UCSD-AML1 (cell line): ENCODE data around the gene DIAPH1.

Experiments
- DNase-seq: peaks from one replicate; lab custom pipeline; 2025; ENCODE audit not compliant: unreplicated experiment; lab: John Stamatoyannopoulos, UW

Gene DIAPH1

DNA sequence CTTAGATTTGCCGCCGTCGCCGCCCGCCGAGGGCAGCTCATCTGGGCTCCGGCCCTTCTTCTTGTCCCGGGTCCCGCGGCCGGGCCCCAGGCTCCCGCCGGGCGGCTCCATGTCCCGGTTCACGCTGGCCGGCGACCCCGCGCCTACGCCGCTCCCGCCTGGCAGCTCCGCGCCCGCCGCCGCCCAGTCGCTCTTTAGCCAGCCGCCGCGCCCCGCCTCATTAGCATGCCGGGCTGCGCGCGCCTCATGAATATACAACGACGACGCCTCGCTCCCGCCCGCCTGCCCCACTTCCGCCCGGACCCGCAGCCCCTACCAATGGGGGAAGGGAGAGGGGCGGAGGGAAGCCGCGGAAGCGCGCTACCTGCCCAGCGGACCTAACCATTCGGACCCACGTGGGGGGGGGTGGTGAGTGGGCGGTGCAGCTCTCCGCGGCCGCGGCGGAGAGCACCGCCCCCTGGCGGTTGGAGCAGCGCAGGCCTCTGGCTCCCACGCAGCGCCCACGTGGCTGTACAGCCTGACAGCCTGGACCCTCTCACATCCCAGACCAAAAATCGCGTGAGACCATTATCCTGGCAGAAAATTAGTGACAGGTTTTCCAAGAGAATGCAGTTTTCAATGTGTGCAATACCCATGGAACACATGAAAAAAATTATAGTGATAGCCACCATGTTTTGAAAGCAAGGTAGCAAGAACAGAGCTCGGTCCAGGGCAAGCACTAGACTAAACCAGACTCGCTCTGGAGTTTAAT lies at the start of gene DIAPH1:
TSS of gene DIAPH1 (minus strand) at position 197 of the 751 bp plus-strand sequence. CDS start at position 111, 86 bp downstream.
- DNase-seq, result peak; percentile 98

DNA sequence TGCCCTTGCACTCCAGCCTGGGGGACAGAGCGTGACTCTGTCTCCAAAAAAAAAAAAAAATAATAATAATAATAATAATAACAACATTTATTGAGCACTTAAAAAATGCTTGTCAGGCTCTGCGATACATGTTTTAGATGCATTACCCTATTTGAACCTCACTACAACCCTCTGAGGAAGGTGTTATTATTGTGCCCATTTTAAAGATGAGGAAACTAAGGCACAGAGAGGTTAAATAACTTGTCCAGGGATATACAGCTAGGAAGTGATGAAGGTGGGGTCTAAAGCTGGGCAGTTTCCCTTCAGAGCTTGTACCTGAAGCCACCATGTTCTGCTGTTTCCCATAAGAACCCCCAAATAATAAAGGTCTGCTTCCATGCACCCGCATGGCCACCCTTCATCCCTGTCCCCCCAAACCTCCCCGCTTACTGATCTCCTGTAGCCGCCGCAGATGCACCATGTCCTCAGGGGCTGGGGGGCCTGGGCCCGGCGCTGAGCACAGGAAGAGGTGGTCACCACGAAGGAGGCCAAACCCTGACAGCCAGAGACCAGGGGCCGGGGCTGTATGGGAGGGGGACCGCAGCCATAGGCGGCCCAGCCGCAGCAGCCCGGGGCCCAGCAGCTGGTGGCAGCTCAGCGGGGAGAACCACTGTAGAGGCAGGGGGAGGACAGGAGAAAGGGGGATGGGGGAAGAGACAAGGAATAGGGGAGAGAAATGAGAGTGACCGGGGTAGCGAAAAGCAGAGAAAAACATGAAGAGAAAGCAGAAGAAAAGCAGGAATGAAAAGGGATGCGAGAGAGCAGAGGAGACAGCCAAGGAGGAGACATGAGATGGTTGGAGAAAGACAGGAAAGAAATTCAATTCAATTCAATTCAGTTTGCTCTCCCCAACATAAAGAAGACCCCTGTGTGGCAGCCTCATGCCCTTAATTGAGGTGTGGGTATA lies 47.5 kb upstream of the DIAPH1 start:
- no peak for DNase-seq

DNA sequence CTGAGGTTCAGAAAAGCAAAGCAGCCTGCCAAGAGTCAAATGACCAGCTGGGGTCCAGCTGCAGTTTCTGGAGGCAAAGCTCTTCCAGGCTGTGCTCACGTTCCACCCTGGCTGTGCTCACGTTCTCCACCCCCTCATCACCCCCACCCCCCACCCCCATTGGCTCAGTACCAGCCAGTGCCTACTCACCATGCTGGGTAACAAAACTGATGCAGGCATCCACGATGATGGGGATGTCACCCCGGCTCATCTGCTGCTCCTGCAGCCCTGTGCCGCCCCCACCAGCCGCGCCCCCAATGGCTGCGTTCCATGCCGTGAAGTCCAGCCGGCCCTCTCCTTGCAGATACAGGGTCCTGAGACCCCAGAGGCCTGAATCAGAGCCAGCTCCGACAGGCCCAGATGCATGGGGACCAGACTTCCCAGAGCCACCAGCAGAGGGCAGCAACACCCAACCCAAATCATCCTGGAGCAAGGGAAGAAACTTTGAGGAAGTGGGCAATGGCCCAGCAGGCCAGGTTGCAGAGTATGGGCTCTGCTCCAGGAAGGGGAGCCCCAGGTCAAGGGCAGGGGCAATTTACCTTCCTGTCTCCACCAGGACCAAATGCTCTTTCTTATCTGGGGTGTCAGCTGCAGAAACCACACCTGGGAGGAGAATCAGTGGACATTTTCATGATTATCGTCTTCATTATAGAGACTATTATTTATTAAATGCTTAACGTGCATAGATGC lies 46.1 kb upstream of the DIAPH1 start:
- peak; percentile 81 for DNase-seq

DNA sequence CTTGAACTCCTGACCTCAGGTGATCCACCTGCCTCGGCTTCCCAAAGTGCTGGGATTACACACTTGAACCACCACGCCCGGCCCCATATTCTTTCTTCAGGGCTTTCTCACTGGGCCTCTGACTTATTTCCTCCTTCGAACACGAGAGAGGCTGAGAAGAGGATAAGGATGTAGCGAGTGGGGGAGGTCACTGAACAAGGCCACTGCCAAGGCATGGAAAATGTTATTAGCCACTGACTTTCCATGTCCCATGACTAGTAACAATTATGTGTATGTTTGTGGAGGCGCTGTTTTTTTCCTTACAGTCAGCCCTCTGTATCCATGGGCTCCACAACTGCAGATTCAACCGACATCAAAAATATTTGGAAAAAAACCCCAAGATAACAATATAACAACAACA lies 44.7 kb upstream of the DIAPH1 start:
- DNase-seq, result no peak

DNA sequence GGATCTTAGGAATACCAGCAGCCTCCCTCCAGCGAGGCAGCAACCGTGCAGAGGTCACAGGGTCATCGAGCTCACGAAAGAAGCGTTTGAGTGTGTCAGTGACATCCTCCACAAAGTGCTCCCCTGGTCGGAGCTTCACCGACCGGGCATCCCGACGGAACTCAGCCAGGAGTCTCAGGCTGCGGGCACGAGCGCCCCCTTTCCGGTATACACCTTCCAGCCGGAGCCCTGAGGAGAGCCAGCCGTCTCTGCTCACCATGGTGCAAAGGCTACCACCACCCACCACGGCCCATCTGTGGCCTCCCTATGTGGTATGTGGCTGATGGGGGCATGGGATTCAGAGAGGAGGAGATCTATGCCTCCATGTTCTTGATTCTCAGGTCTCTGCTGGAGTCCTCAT lies 43.2 kb upstream of the DIAPH1 start:
- DNase-seq, result no peak

DNA sequence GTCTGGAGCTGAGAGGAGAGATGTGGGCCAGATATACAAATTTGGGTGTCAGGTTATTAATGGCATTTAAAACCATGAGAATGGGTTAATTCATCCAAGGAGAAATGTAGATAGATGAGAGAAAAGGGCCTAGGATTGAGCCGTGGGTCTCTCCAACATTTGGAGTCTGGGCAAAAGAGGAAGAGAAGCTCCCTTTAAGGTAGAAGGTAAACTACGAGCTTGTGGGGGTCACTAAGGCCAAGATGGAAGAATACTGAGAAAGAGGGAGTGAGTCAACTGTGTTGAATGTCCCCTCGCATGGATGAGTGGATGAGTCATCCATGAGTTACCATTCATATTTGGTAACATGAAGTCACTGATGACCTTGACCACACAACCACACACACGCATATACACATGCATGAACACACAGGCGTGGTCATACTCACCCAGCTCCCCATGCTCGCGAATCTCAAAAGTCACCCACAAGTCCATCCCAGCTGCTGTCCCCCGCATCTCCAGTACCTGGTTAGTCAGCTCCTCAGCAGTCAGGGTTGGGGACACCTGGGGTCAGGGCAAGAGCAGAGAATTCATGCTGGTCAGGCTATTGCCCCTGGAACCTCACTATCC lies 39.2 kb upstream of the DIAPH1 start:
- DNase-seq, result no peak

DNA sequence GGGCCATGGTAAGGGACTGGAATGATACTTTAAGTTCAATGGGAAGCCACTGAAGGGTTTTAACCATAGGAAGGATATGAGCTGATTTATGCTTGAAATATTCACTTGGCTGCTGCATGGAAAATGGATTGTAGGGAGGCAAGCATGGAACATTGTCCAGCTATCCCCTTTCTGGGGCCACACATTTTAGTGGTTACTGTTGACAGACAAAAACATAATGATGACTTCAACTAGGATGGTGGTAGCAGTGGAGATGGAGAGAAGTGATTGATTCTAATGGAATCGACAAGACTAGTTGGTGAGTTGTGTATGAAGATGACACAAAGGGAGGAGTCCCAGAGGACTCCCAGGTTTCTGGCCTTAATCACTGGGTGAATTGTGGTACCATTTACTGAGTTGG lies 38.6 kb upstream of the DIAPH1 start:
- no peak for DNase-seq

DNA sequence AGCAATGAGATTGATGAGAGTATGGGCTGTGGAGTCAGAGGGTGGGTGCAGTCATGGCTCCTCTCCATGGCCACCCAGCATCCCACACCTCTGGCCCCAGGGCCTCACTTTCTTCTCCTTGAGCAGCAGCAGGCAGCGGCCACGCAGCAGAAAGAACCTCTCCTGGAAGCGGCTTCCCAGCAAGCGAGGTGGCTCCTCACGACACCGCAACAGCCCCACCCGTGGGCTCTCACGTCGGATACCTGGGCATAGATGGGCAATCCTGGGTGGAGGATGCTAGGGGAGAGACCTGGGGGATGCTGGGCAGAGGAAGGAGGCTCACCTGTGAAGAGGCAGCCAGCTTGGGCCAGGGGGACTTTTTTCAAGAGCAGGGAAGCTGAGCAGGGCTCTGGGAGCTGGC lies 37.6 kb upstream of the DIAPH1 start:
- DNase-seq, result no peak

DNA sequence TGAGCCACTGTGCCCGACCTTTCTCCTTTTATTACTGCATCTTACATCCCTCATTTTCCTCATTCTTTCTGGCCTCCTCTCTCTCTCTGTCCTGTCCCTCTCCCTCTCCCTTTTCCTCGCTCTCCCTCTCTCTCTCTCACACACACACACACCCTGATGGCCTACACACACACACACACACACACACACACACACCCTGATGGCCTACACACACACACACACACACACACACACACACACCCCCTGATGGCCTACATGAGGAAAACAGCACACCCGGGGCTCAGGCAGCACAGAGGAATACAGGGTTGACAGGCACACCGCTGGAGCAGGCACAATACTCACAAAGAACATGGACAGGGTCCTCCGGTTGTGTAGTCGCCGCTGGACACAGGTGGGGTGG lies 36.2 kb upstream of the DIAPH1 start:
- no peak for DNase-seq

DNA sequence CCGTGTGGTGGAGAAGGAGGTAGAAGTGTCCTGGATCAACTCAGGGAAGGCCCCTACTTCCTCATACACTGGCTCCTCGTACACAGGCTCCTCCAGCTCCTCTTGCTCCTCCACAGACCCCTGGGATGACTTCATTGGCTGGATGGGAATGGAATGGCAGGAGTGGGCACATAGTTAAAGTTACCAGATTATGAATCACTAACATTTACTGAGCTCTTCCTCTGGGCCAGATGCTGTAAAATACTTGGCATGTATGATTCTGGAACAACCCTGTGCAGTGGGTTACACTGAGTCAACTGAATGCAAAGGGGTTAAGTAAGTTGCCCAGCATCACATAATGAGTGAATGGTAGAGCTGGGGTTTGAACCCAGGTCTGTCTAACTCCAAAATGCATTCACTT lies 35.5 kb upstream of the DIAPH1 start:
- DNase-seq, result no peak

DNA sequence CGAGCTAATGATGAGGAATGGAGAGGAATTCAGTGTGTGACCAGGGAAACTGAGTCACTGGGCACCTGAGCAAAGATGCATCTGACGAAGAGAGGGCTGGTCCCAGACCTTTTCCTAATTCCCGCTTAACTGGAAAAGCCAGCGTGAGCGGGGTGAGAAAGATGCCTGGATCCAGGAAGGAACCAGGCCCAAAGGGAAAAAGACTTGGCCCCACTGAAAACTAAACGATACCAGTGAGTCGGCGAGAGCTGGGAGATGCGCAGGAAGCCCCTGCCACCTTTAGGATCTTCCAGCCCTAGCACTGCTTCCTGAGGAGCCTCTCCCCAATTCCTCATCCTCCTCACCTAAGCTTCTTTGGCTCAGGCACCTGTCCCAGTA lies 32.9 kb upstream of the DIAPH1 start:
- no peak for DNase-seq

DNA sequence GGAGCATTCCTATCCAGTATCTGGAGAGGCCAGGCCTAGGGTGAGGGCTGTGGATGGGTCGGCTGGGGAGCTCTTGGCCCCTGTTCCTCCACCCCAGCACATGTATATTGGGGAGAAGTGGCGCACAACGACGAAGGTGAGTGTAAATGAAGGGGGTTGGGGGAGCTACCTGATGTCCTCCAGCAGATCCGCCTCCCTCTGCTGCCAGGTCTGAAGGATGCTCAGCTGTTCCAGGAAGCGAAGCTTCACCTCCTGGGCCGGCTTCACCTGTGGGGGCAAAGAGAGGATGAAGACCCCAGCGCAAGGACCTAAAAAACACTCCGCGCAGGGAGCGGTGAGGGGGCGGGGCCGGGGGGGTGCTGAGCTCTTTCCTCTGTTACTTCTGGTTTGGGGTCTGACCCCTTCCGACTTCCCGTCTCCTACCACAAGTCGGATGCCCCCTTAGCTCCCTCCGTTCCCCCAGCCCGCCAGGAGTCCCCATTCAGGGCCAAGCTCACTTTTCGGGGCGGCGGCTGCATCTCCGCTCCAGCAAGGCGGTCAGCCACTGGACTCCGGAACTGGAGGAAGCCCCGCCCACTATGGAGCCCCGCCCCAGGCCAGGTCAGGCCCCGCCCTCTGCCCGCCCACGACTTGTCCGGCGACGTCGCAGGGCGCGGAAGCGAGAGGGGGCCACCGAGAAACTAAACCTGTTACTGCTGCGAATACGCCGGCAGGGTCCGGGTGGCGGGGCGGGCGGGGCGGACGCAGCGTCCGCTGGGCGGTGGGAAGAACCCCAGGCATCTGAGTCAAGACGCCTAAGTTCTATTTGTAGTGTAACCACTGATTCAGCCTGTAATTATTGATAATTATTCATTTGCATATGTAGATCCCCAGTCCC lies 32.3 kb upstream of the DIAPH1 start, which contains the start of gene FCHSD1:
TSS of gene FCHSD1 (minus strand) at position 568 of the 877 bp plus-strand sequence. CDS start at position 518, 50 bp downstream.
- DNase-seq, result peak; percentile 74

DNA sequence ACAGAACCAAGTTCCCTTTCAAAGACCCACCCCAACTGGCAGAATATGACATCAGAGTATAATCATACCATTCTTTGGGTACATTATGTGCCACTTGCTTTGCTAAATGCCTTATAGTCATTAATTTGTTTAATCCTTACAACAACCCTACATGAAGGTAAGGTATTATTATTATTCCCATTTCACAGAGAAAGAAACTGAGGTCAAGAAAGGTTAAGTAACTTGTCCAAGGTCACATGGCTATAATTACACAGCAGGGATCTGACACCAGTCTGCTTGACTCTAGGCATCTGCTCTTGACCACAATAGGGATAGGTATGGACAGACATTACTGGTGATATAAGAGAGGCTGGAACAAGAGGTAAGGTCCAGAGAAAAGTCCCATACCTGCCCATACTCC lies 31.2 kb upstream of the DIAPH1 start:
- no peak for DNase-seq

DNA sequence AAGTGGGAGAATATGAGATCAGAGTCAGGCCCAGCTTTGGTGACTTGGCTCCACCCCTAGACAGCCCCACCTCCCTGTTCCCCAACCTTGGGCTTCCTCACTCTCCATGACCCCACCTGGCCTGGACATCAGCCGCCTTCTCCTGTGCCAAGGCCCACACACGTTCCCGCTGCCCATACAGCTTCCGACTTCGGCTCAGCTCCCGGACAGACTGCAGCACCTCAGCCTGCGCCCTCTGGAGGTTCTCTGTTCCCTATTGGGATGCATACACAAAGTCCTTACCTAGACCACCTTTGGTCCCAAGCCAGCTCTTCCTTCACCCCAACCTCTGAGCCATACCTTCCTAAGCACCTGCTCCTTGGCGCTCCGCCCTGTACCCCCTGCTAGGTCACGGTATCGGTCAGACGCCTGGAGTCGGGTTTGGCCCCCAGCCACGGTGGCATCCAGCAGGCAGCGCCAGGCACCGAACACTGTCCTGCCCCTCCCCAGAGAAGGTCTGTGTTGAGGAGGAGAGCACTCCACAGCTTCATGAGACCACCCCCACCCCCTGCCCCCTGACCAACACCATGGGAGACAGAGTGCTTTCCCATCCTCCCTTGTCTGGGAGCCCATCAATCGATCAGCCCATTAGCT lies 30.4 kb upstream of the DIAPH1 start:
- no peak for DNase-seq

DNA sequence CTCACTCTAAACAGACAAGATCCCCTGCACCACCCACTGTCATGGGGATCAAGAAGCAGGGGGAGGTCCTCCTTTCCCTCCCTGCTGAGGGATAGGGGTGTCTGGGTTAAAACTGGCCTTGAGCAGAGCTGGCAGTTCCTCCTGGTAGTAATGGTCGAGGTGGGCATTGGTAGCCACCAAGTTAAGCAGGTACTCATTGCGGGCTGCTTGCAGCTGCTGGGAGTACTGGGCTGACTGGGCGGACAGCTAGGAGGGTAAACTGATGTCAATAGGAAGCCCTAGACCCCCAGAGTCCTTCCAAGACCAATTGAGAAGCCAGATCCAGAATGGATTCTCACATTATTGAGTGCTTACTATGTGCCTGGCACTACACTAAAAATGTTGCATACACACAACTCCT lies 29.1 kb upstream of the DIAPH1 start:
- no peak for DNase-seq

DNA sequence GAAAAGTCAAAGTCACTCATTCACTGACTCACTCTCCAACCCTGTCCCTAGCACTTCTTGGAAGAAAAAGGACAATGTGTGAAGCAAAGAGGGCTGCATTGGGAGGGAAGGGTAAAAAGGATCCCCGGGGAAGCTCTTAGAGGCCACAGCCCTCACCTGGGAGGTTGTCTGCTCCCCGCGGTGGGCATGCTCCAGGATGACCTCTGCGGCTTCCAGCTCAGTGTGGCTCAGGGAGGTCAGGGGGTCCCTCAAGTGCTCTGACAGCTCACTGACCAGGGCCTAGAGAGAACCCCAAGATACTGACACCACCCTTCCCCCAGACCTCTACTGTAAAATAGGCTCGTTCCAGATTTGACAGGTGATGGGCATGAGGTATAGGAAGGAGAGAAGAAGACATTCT lies 28.4 kb upstream of the DIAPH1 start:
- DNase-seq, result no peak

DNA sequence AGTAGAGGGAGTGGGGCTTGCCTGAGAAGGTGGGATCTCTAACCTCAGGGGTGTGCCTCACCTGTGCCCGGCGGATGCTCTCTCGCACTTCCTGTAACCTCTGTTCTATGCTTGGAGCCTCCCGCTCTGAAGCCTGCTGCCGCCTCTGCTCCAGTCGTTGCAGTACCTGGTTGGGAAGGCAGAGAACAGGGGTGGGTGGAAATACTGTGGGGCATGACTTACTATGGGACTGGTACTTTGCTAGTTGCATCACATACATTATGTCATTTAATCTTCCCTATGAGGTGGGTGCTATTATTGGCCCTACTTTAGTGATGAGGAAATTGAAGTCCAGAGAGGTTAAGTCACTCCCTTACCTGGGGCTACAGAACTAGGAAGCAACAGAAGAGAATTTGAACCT lies 27.2 kb upstream of the DIAPH1 start:
- no peak for DNase-seq

DNA sequence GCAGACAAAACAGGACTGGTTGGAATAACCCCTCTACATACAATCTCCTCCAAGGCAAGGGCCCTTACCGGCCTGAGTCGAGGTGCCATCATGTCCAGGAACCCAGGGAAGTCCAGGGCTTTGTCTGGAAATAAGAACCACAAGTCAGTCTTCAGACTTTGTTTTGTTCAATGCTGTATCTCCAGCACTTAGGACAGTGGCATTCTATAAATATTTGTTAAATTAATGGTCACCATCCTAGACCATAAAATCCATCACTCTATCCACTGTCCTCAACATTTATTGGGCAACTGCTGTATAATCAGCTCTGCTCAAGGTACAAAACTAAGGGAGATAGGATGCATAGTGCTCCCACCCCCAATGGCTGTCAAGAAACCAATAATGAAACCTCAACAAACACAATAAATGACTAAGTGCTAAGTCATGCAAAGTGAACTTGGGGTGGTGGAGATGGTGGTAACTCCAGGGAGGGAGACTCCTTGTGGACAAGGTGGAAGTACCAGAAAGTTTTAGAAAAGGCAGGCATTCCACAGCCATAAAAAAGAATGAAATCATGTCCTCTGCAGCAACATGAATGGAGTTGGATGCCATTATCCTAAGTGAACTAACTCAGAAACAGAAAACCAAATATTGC lies 23.0 kb upstream of the DIAPH1 start:
- no peak for DNase-seq

DNA sequence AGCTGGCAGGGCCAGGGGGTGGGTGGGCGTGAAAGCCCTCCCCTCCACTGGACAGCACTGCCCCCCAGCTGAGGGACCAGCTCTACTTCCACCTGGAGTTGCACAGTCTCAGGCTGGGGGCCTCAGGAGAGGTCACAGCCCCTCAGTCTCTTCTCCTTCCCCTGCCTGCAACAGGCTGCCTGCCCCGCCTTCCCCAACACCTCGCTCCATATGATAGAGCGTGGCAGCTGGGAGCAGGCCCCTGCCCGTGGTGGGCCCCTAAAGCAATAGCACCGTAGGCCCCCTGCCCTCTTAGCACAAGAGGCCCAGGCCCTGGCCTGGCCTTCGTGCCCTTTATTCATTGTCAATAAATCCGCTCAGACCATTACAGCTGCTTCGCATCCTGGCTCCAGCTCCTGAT lies 21.9 kb upstream of the DIAPH1 start:
- DNase-seq, result no peak
